ACC112 (cell line): ENCODE results near the gene OGFOD3.
"Not testable (repeated sequence)": the region's sequence is repeated elsewhere in the genome, so short reads cannot be mapped to it uniquely, and the experiment has no call there.

Experiments used
- H2AFZ ChIP-seq: fragments of 200-600 bp; sonication (generic); one replicate; pipeline ENCODE4 v1.6.0; 2017; ENCODE audit warnings: antibody characterized with exemption, low read length; ENCODE audit not compliant: unreplicated experiment
- H3K27ac ChIP-seq: fragments of 200-600 bp; sonication (generic); 2 replicates; pipeline ENCODE4 v1.5.1; 2014; ENCODE audit warnings: low read depth, mild to moderate bottlenecking, antibody characterized with exemption, low read length, moderate library complexity
- H3K27me3 ChIP-seq: fragments of 200-600 bp; sonication (generic); 2 replicates; pipeline ENCODE4 v1.6.1; 2014; ENCODE audit warnings: mild to moderate bottlenecking, antibody characterized with exemption, low read length, moderate library complexity, mixed read lengths; ENCODE audit not compliant: insufficient read depth
- H3K36me3 ChIP-seq: fragments of 200-600 bp; sonication (generic); 2 replicates; pipeline ENCODE4 v1.6.1; 2016; ENCODE audit warnings: mild to moderate bottlenecking, antibody characterized with exemption, low read length, moderate library complexity, mixed read lengths; ENCODE audit not compliant: insufficient read depth
- H3K4me1 ChIP-seq: fragments of 200-600 bp; sonication (generic); one replicate; pipeline ENCODE4 v1.6.1; 2016; ENCODE audit warnings: low read length, mixed read lengths; ENCODE audit not compliant: insufficient read depth, unreplicated experiment, control insufficient read depth
- H3K4me3 ChIP-seq: fragments of 200-600 bp; sonication (generic); 2 replicates; pipeline ENCODE4 v1.5.1; 2014; ENCODE audit warnings: mild to moderate bottlenecking, low read depth, low read length
- H3K79me2 ChIP-seq: fragments of 200-600 bp; sonication (generic); one replicate; pipeline ENCODE4 v1.6.0; 2016; ENCODE audit warnings: low read length; ENCODE audit not compliant: control insufficient read depth, unreplicated experiment, insufficient read depth

Gene OGFOD3

GRCh38 chr17:82386881-82387704 lies 31.3 kb downstream of the OGFOD3 start:
- Histone ChIP-seq H3K27me3 (peaks cover 3% of the 10 kb centered on the region; the same call in 1 of the 2 replicates), H3K27ac (no peak overlapping the region), H2AFZ (no peak overlapping the region), H3K4me3 (no peak overlapping the region), H3K4me1 (peaks cover 15% of the 10 kb centered on the region), H3K36me3 (no peaks in the 10 kb centered on the region), H3K79me2 (no peaks in the 10 kb centered on the region)

GRCh38 chr17:82386255-82386831 lies 32.0 kb downstream of the OGFOD3 start:
- H3K36me3 ChIP-seq = no peaks in the 10 kb centered on the region
- no peaks in the 10 kb centered on the region for H3K79me2 ChIP-seq
- no peak overlapping the region for H3K27ac ChIP-seq
- H2AFZ ChIP-seq = no peak overlapping the region
- H3K27me3 ChIP-seq = peaks cover 3% of the 10 kb centered on the region; the same call in 1 of the 2 replicates
- H3K4me3 ChIP-seq = no peak overlapping the region
- H3K4me1 ChIP-seq = peaks cover 15% of the 10 kb centered on the region

- Histone ChIP-seq H3K27me3 (peaks cover 3% of the 10 kb centered on the region; the same call in 1 of the 2 replicates), H3K4me1 (peaks cover 15% of the 10 kb centered on the region), H3K27ac (no peak overlapping the region), H3K36me3 (no peaks in the 10 kb centered on the region), H3K79me2 (no peaks in the 10 kb centered on the region), H2AFZ (no peak overlapping the region), H3K4me3 (no peak overlapping the region)
These were observed 32.7 kb downstream of the OGFOD3 start for GRCh38 chr17:82385559-82386254.

GRCh38 chr17:82384730-82385481 lies 33.5 kb downstream of the OGFOD3 start:
- Histone ChIP-seq H2AFZ (no peak overlapping the region), H3K4me1 (peaks cover 15% of the 10 kb centered on the region), H3K79me2 (no peaks in the 10 kb centered on the region), H3K27me3 (peaks cover 3% of the 10 kb centered on the region; the same call in 1 of the 2 replicates), H3K36me3 (no peaks in the 10 kb centered on the region), H3K27ac (no peak overlapping the region), H3K4me3 (no peak overlapping the region)

GRCh38 chr17:82384051-82384729 lies 34.2 kb downstream of the OGFOD3 start:
- Histone ChIP-seq H3K27ac (no peak overlapping the region), H3K27me3 (peaks cover 3% of the 10 kb centered on the region; the same call in 1 of the 2 replicates)

GRCh38 chr17:82383411-82383810 lies 35.0 kb downstream of the OGFOD3 start:
- H3K79me2 ChIP-seq = no peaks in the 10 kb centered on the region
- H3K4me3 ChIP-seq = no peak overlapping the region
- H3K36me3 ChIP-seq = no peaks in the 10 kb centered on the region
- peaks cover 15% of the 10 kb centered on the region for H3K4me1 ChIP-seq
- peaks cover 3% of the 10 kb centered on the region; the same call in 1 of the 2 replicates for H3K27me3 ChIP-seq
- H2AFZ ChIP-seq = no peak overlapping the region
- H3K27ac ChIP-seq = no peak overlapping the region

More at GRCh38 chr17:82384051-82384729, 34.2 kb downstream of the OGFOD3 start:
- H3K4me1 ChIP-seq = peaks cover 15% of the 10 kb centered on the region
- H3K4me3 ChIP-seq = no peak overlapping the region
- H3K79me2 ChIP-seq = no peaks in the 10 kb centered on the region
- H3K36me3 ChIP-seq = no peaks in the 10 kb centered on the region
- H2AFZ ChIP-seq = no peak overlapping the region

- peaks cover 3% of the 10 kb centered on the region; the same call in 1 of the 2 replicates for H3K27me3 ChIP-seq
- H3K36me3 ChIP-seq = no peaks in the 10 kb centered on the region
- no peaks in the 10 kb centered on the region for H3K79me2 ChIP-seq
- H2AFZ ChIP-seq = no peak overlapping the region
- H3K4me3 ChIP-seq = no peak overlapping the region
- no peak overlapping the region for H3K27ac ChIP-seq
- peaks cover 15% of the 10 kb centered on the region for H3K4me1 ChIP-seq
These were observed 35.5 kb downstream of the OGFOD3 start for GRCh38 chr17:82382933-82383255.

GRCh38 chr17:82382220-82382932 lies 36.0 kb downstream of the OGFOD3 start:
- not testable (repeated sequence) for H3K27me3 ChIP-seq, H3K36me3 ChIP-seq, H2AFZ ChIP-seq, H3K4me3 ChIP-seq, H3K27ac ChIP-seq, H3K79me2 ChIP-seq
- peaks cover 15% of the 10 kb centered on the region for H3K4me1 ChIP-seq

GRCh38 chr17:82381703-82382009 lies 36.7 kb downstream of the OGFOD3 start:
- H3K27me3 ChIP-seq, H3K79me2 ChIP-seq, H3K36me3 ChIP-seq, H3K27ac ChIP-seq, H2AFZ ChIP-seq: not testable (repeated sequence)
- Histone ChIP-seq H3K4me3 (peak overlapping the region; percentile 67), H3K4me1 (peaks cover 15% of the 10 kb centered on the region)
